Mucosa of descending colon (tissue), 3 donors: Measurements from ENCODE around the gene STYXL2. TPM values are rescaled to one million over a fixed set of nuclear protein-coding genes. Genes with fewer than 3 reads are reported as not detected.

ENCODE experiments used
- ATAC-seq: fragments of 200-7000 bp; cut with Tn5 transposase; one replicate; pipeline ENCODE4 v1.9.1; 2020; ENCODE audit warnings: mild to moderate bottlenecking, moderate library complexity
- DNase-seq, 3 donors: peaks; one replicate each; pipeline ENCODE4 v3.0.0-alpha.2; 2020
- H3K36me3 ChIP-seq: fragments of 200-600 bp; one replicate; pipeline ENCODE4 v1.8.0; 2021; ENCODE audit warnings: low read depth, mild to moderate bottlenecking
- H3K4me1 ChIP-seq: fragments of 200-600 bp; one replicate; pipeline ENCODE4 v1.8.0; 2021; ENCODE audit warnings: low read depth, mild to moderate bottlenecking
- H3K4me3 ChIP-seq: fragments of 200-600 bp; one replicate; pipeline ENCODE4 v1.8.0; 2021; ENCODE audit warnings: mild to moderate bottlenecking
- H3K9me3 ChIP-seq: fragments of 200-600 bp; one replicate; pipeline ENCODE4 v1.8.0; 2021; ENCODE audit warnings: mild to moderate bottlenecking
- CTCF ChIP-seq: fragments of 200-600 bp; IDR thresholded peaks from one replicate; pipeline ENCODE4 v1.8.0; 2022; ENCODE audit warnings: antibody characterized with exemption, mild to moderate bottlenecking
- intact Hi-C, 2 donors: fragments of 100-400 bp; cut with DNase I in 1 of 2; cut with micrococcal nuclease in 1 of 2; formaldehyde crosslinking; loops; one replicate each; pipeline versions ENCODE4 v1.11.0 to v1.11.1; 2022; cut with DNase I, micrococcal nuclease
- total RNA-seq, 3 donors: library from RNA; stranded (reverse); fragmentation: NEBNext Ultra II Directional in 2 of 3; extraction: Animal tissue kit (Norgen Biotek cat#: 25700) in 2 of 3; gene quantifications; one replicate each; pipeline versions ENCODE4 v1.2.1 to v1.2.4, GENCODE V29; 2021 to 2023
- donor health status: DM: no; HTN: no; CAD: no; lungs with moderate emphysema.
- donor health status: DM: no; HTN: no; CAD: no.
- donor health status: DM: no; HTN: yes; CAD: no.

Gene STYXL2
- total RNA-seq, 3 donors from 2014 or later, result 0.13 to 0.17 (median 0.17) TPM

GRCh38 chr1:167138703-167139102, 44.8 kb downstream of the STYXL2 start:
- Histone ChIP-seq H3K9me3 (no peaks in the 10 kb centered on the region), H3K4me1 (no peaks in the 10 kb centered on the region), H3K4me3 (no peak overlapping the region), H3K36me3 (no peaks in the 10 kb centered on the region)
- no peak for ATAC-seq
- TF ChIP-seq CTCF, result no peak
- intact Hi-C loops, result no loop called here
- no peak for DNase-seq

GRCh38 chr1:167141963-167142362, 48.1 kb downstream of the STYXL2 start:
- no peaks in the 10 kb centered on the region for H3K9me3 ChIP-seq
- no peak for TF ChIP-seq CTCF
- DNase-seq (no peak), ATAC-seq (no peak)
- H3K4me3 ChIP-seq, result no peak overlapping the region
- no peaks in the 10 kb centered on the region for H3K4me1 ChIP-seq
- no peaks in the 10 kb centered on the region for H3K36me3 ChIP-seq
- intact Hi-C loops, result no loop called here

Other genes with a start within 250 kb of the STYXL2 start
- 10 to 100 TPM in 2 of 3 donors, 1 to 10 TPM in 1; 9.5 to 12.4 (median 10.1) TPM for gene TADA1, start 217.8 kb upstream of the STYXL2 start, total RNA-seq
- gene ILDR2, start 118.5 kb upstream of the STYXL2 start, total RNA-seq, result 1 to 10 TPM in 1 of 3 donors, under 1 TPM in 2; 0.46 to 7.3 (median 0.52) TPM
- gene MAEL, start 104.8 kb upstream of the STYXL2 start, total RNA-seq, result under 1 TPM in 1 of 3 donors, not detected in 2; 0.92 TPM
- gene GPA33, start 3.7 kb upstream of the STYXL2 start, total RNA-seq, result 100 to 1,000 TPM; 221 to 764 (median 482) TPM
- 10 to 100 TPM; 16.9 to 18.5 (median 18.0) TPM for gene POU2F1, start 126.8 kb downstream of the STYXL2 start, total RNA-seq